SK-N-SH treated with all-trans-retinoic acid at 6 μM for 48 hours (cell line): Measurements from ENCODE around the gene OR51V1.
"Not testable (repeated sequence)": the region's sequence is repeated elsewhere in the genome, so short reads cannot be mapped to it uniquely, and the experiment has no call there.

Experiments used
- ATAC-seq: fragments of 200-7000 bp; cut with Tn5 transposase; 3 replicates; pipeline ENCODE4 v1.9.1; 2020; ENCODE audit warnings: mild to moderate bottlenecking, moderate library complexity
- ARNTL ChIP-seq: fragments of 450-650 bp; formaldehyde crosslinking; IDR thresholded peaks from 2 replicates; pipeline ENCODE4 v1.5.0; 2020; ENCODE audit warnings: low read depth, mild to moderate bottlenecking, moderate library complexity, borderline replicate concordance
- BACH2 ChIP-seq: fragments of 250-450 bp; sonication (Bioruptor Pico); IDR thresholded peaks from 2 replicates; pipeline ENCODE4 v1.9.0; 2021; ENCODE audit warnings: mild to moderate bottlenecking, borderline replicate concordance
- CREB5 ChIP-seq: fragments of 250-450 bp; sonication (Bioruptor Pico); IDR thresholded peaks from 2 replicates; pipeline ENCODE4 v1.5.1; 2020; ENCODE audit warnings: low read depth, mild to moderate bottlenecking, moderate library complexity
- CSDC2 ChIP-seq: fragments of 250-450 bp; sonication (Bioruptor Pico); IDR thresholded peaks from 2 replicates; pipeline ENCODE4 v1.5.0; 2020; ENCODE audit warnings: mild to moderate bottlenecking, moderate library complexity
- CSRNP3 ChIP-seq: fragments of 250-450 bp; sonication (Bioruptor Pico); IDR thresholded peaks from 2 replicates; pipeline ENCODE4 v1.5.1; 2021; ENCODE audit warnings: mild to moderate bottlenecking, moderate library complexity
- ESRRG ChIP-seq: fragments of 250-450 bp; sonication (Bioruptor Pico); IDR thresholded peaks from 2 replicates; pipeline ENCODE4 v1.6.1; 2021; ENCODE audit warnings: mild to moderate bottlenecking
- GLIS3 ChIP-seq: fragments of 250-450 bp; sonication (Bioruptor Pico); IDR thresholded peaks from 2 replicates; pipeline ENCODE4 v1.5.0; 2020; ENCODE audit warnings: mild to moderate bottlenecking, moderate library complexity
- ISL1 ChIP-seq: fragments of 250-450 bp; sonication (Bioruptor Pico); IDR thresholded peaks from 2 replicates; pipeline ENCODE4 v2.1.2; 2022; ENCODE audit warnings: mild to moderate bottlenecking, moderate library complexity
- OSR1 ChIP-seq: fragments of 250-450 bp; sonication (Bioruptor Pico); IDR thresholded peaks from 2 replicates; pipeline ENCODE4 v1.8.0; 2022; ENCODE audit warnings: moderate library complexity, mild to moderate bottlenecking, inconsistent platforms
- PATZ1 ChIP-seq: fragments of 250-450 bp; sonication (Bioruptor Pico); IDR thresholded peaks from 2 replicates; pipeline ENCODE4 v1.8.0; 2020; ENCODE audit warnings: mild to moderate bottlenecking, moderate library complexity, borderline replicate concordance
- POU6F1 ChIP-seq: fragments of 250-450 bp; sonication (Bioruptor Pico); IDR thresholded peaks from 2 replicates; pipeline ENCODE4 v1.8.0; 2021; ENCODE audit warnings: low read depth, mild to moderate bottlenecking, moderate library complexity, borderline replicate concordance
- PPARA ChIP-seq: fragments of 250-450 bp; sonication (Bioruptor Pico); IDR thresholded peaks from 2 replicates; pipeline ENCODE4 v1.5.0; 2020; ENCODE audit warnings: mild to moderate bottlenecking, borderline replicate concordance
- RARB ChIP-seq: fragments of 250-450 bp; sonication (Bioruptor Pico); IDR thresholded peaks from 2 replicates; pipeline ENCODE4 v1.8.0; 2021; ENCODE audit warnings: mild to moderate bottlenecking, moderate library complexity
- SNAI2 ChIP-seq: fragments of 250-450 bp; sonication (Bioruptor Pico); IDR thresholded peaks from 2 replicates; pipeline ENCODE4 v1.5.0; 2020; ENCODE audit warnings: mild to moderate bottlenecking, moderate library complexity
- TCF4 ChIP-seq: fragments of 250-450 bp; sonication (Bioruptor Pico); IDR thresholded peaks from 2 replicates; pipeline ENCODE4 v1.8.0; 2021; ENCODE audit warnings: mild to moderate bottlenecking, moderate library complexity, borderline replicate concordance
- TOX ChIP-seq: fragments of 250-450 bp; sonication (Bioruptor Pico); IDR thresholded peaks from 2 replicates; pipeline ENCODE4 v1.8.0; 2021; ENCODE audit warnings: mild to moderate bottlenecking, moderate library complexity, borderline replicate concordance
- TSHZ2 ChIP-seq: fragments of 250-450 bp; sonication (Bioruptor Pico); IDR thresholded peaks from 2 replicates; pipeline ENCODE4 v1.5.0; 2020; ENCODE audit warnings: mild to moderate bottlenecking, moderate library complexity
- ZC3H10 ChIP-seq: fragments of 250-450 bp; sonication (Bioruptor Pico); IDR thresholded peaks from 2 replicates; pipeline ENCODE4 v1.5.1; 2021; ENCODE audit warnings: mild to moderate bottlenecking, moderate library complexity
- ZFP3 ChIP-seq: fragments of 250-450 bp; sonication (Bioruptor Pico); IDR thresholded peaks from 2 replicates; pipeline ENCODE4 v1.5.0; 2020; ENCODE audit warnings: mild to moderate bottlenecking, moderate library complexity
- ZFP30 ChIP-seq: fragments of 450-650 bp; formaldehyde crosslinking; IDR thresholded peaks from 2 replicates; pipeline ENCODE4 v1.5.0; 2022; ENCODE audit warnings: mild to moderate bottlenecking, moderate library complexity
- ZNF565 ChIP-seq: fragments of 450-650 bp; formaldehyde crosslinking; conservative IDR thresholded peaks from 2 replicates; pipeline ENCODE4 v1.5.0; 2020; ENCODE audit warnings: low read depth, mild to moderate bottlenecking, moderate library complexity
- ZNF8 ChIP-seq: fragments of 450-650 bp; formaldehyde crosslinking; IDR thresholded peaks from 2 replicates; pipeline ENCODE4 v1.5.0; 2020; ENCODE audit warnings: mild to moderate bottlenecking, moderate library complexity

The OR51V1 gene

DNA sequence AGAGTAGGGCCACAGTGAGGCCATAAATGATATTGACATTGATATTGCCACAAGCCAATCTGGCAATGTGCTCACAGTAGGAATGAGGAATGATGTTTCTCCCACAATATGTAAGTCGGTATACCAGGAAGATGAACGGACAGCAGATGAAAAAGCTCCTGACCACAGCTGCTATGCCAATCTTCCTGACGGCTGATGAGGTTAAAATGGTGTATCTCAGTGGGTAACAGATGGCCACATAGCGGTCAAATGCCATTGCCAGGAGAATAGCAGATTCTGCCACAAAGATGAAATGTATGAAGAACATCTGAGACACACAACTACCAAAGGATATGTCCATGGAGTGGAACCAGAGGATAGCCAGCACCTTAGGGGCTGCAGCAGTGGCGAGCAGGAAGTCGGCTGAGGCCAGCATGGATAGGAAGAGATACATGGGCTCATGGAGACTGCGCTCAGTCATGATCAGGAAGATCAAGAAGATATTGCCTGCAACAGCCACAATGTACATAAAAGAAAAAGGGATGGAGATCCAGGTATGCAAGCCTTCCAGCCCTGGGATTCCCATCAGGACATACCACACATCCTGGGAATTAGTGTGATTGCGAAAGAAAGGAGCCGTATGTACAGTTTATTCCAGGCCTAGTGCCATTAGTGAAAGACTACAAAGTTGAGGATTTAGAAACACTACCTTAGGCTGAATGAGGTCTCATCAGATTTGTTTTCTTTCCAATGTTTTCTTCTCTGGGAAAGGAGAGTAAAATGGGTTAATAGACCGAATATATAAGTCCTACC lies 22.2 kb downstream of the OR51V1 start:
- no peak for TF ChIP-seq PATZ1 (CRISPR knock-in tag)
- no peak for TF ChIP-seq ARNTL (CRISPR knock-in tag)
- TF ChIP-seq OSR1 = no peak
- ATAC-seq = no peak

DNA sequence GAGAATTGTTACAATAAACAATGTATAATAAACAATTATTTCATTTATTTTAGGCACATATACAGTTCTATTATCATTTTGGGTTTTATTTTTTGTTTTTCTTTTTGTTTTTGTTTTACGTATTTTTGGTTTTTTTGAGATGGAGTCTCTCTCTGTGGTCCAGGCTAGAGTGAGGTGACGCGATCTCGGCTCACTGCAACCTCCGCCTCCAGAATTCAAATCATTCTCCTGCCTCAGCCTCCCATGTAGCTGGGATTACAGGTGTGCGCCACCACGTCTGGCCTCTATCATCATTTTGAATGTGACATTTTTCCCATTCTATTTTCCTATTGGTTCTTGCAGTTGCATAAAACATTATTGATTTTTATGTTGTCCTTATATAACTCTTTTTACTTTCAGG lies 25.5 kb downstream of the OR51V1 start:
- TF ChIP-seq RARB (CRISPR knock-in tag) (no peak), TSHZ2 (no peak), ZNF565 (CRISPR knock-in tag) (no peak), ARNTL (CRISPR knock-in tag) (no peak), ZFP30 (CRISPR knock-in tag) (no peak), PPARA (no peak), CSDC2 (CRISPR knock-in tag) (no peak), BACH2 (CRISPR knock-in tag) (no peak), ISL1 (CRISPR knock-in tag) (no peak), TCF4 (CRISPR knock-in tag) (no peak), GLIS3 (CRISPR knock-in tag) (no peak), ZNF8 (CRISPR knock-in tag) (no peak), OSR1 (no peak), CSRNP3 (CRISPR knock-in tag) (no peak), ZC3H10 (CRISPR knock-in tag) (no peak), TOX (CRISPR knock-in tag) (no peak), SNAI2 (CRISPR knock-in tag) (no peak), CREB5 (CRISPR knock-in tag) (no peak), ESRRG (CRISPR knock-in tag) (no peak), ZFP3 (CRISPR knock-in tag) (no peak)
- TF ChIP-seq, all 23 proteins: peak for 0
- no peak for ATAC-seq

GRCh38 chr11:5171856-5172255 lies 28.6 kb downstream of the OR51V1 start:
- no peak for ATAC-seq
- TF ChIP-seq POU6F1 (CRISPR knock-in tag) (no peak), ZC3H10 (CRISPR knock-in tag) (no peak)

DNA sequence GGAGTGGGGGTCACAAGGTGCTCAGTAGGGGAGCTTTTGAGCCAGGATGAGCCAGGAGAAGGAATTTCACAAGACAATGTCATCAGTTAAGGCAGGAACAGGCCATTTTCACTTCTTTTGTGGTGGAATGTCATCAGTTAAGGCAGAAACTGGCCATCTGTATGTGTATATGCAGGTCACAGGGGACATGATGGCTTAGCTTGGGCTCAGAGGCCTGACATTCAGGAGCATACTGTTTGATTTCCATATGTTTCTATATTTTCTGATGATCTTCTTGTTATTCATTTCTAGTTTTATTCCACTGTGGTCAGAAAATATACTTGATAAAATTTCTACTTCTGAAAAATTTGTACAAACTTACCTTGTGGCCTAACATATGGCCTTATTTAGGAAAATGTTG lies 34.6 kb downstream of the OR51V1 start:
- not testable (repeated sequence) for ATAC-seq

- not testable (repeated sequence) for ATAC-seq
Measured at GRCh38 chr11:5164807-5165206, 35.7 kb downstream of the OR51V1 start.

DNA sequence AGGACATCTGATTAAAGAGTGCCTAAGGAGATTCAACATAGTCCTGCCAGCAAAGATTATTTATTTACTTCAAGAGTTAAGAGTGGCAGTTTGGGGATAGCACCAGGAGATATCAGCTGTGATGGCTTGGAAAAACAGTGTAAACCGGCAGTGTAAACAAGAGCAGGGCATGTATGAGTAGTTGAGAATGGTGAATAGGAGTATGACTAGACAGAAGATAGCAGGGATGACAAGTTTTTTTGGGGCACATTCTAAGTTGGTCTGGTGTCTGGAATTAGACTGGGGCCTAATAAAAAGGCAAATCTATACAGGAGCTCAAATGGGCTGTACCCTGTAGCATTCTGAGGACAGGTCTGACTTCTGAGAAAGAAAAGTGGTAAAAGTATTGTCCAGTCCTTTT lies 39.4 kb downstream of the OR51V1 start:
- not testable (repeated sequence) for ATAC-seq

- ATAC-seq = not testable (repeated sequence)
Measured at GRCh38 chr11:5160217-5160616, 40.3 kb downstream of the OR51V1 start.
